Ovary (tissue), 3 donors: ENCODE measurements around the gene RASAL2.

Source experiments
- EP300 ChIP-seq: sonication (generic); formaldehyde crosslinking; IDR thresholded peaks from one replicate; pipeline ENCODE4 v1.6.1; 2017; ENCODE audit warnings: antibody characterized with exemption
- POLR2A ChIP-seq: fragments of 450-650 bp; IDR thresholded peaks from one replicate; pipeline ENCODE4 v1.6.1; 2017; ENCODE audit warnings: antibody characterized with exemption, mild to moderate bottlenecking, moderate library complexity
- TF ChIP-seq, protein P1 (sequence below), 3 donors: fragments of 450-650 bp in 2 of 3; fragments of 200-600 bp in 1 of 3; IDR thresholded peaks; one replicate each; pipeline versions ENCODE4 v1.5.1 to v1.8.0; 2016 to 2022; ENCODE audit warnings: antibody characterized with exemption in 3 of 3, mild to moderate bottlenecking in 1 of 3
- donor health status: DM: no; HTN: no; CAD: no.

DNA sequence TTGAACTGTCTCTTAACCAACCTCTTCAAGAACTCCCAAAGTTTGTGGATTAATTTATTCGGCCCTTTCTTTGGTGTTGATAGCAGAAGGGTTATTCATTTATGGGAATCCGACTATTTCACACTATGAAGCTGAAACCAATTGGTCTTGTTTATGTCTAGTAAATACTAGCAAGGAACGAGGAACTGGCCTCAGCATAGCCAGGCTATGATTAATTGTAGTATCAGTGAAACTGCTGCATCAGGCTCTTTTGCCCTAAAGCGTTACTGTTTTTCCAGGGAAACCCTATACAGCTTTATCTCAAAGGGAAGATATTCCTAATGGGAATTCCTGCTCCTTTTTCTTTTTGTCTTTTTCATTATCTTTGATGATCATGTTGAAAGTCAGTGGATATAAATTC, 367.8 kb downstream of the RASAL2 start:
- TF ChIP-seq, protein P1, sequence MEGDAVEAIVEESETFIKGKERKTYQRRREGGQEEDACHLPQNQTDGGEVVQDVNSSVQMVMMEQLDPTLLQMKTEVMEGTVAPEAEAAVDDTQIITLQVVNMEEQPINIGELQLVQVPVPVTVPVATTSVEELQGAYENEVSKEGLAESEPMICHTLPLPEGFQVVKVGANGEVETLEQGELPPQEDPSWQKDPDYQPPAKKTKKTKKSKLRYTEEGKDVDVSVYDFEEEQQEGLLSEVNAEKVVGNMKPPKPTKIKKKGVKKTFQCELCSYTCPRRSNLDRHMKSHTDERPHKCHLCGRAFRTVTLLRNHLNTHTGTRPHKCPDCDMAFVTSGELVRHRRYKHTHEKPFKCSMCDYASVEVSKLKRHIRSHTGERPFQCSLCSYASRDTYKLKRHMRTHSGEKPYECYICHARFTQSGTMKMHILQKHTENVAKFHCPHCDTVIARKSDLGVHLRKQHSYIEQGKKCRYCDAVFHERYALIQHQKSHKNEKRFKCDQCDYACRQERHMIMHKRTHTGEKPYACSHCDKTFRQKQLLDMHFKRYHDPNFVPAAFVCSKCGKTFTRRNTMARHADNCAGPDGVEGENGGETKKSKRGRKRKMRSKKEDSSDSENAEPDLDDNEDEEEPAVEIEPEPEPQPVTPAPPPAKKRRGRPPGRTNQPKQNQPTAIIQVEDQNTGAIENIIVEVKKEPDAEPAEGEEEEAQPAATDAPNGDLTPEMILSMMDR (IDR thresholded peaks at IDR 0.05): no peak
- TF ChIP-seq POLR2A (no peak), EP300 (no peak)
